ENCODE measurements around the gene SEMG2.

- TF ChIP-seq CTCF (conservative IDR thresholded peaks at IDR 0.05) (no peak), EZH2 (IDR thresholded peaks at IDR 0.05; ENCODE audit: low read depth) (no peak)
Observed at GRCh38 chr20:45268531-45268930, 47.4 kb downstream of the SEMG2 start.

All from PC-9 (cell line).